B cell (primary cell): Measurements from ENCODE around the gene ETNPPL. TPM values are rescaled to one million over a fixed set of nuclear protein-coding genes. Genes with fewer than 3 reads are reported as not detected.

Experiments used
- ATAC-seq: fragments of 200-7000 bp; cut with Tn5 transposase; one replicate; pipeline ENCODE4 v1.10.0; 2021; ENCODE audit warnings: low read depth, mild to moderate bottlenecking, moderate number of reproducible peaks, moderate library complexity
- CTCF ChIA-PET: fragments of 350-600 bp; sonication (Branson Sonifier 250); formaldehyde crosslinking; loops from one replicate; lab custom pipeline; 2021; ENCODE audit warnings: antibody characterized with exemption, inconsistent platforms; lab: Charles Lee
- POLR2A ChIA-PET: fragments of 350-600 bp; sonication (Branson Sonifier 250); formaldehyde crosslinking; loops from one replicate; lab custom pipeline; 2021; ENCODE audit warnings: antibody characterized with exemption; lab: Charles Lee
- DNase-seq: peaks from one replicate; pipeline ENCODE4 v3.0.0; 2013
- H2AFZ ChIP-seq: 2 replicates; pipeline ENCODE4 v1.6.1; 2012; ENCODE audit warnings: mild to moderate bottlenecking, low read depth, low read length; ENCODE audit not compliant: insufficient read depth, poor library complexity, severe bottlenecking
- H3K27ac ChIP-seq, 2 donors: 1 replicate in 1 of 2; 2 replicates in 1 of 2; pipeline ENCODE4 v1.5.1; 2012 to 2013; ENCODE audit warnings: low read length in 2 of 2, mild to moderate bottlenecking in 2 of 2, moderate library complexity in 1 of 2
- H3K27me3 ChIP-seq, 4 experiments: fragments of 200-600 bp in 1 of 4; sonication (generic) in 1 of 4; replicated peaks in 1 of 4; 1 replicate in 2 of 4; 2 replicates in 2 of 4; pipeline versions ENCODE4 v1.6.1 to v1.7.0; 2013 to 2016; ENCODE audit warnings: low read length in 3 of 4, mild to moderate bottlenecking in 2 of 4, mixed read lengths in 1 of 4, moderate library complexity in 1 of 4; ENCODE audit not compliant: insufficient read depth in 4 of 4, control insufficient read depth in 3 of 4; ENCODE audit errors: control extremely low read depth in 1 of 4
- H3K36me3 ChIP-seq, 2 experiments: replicated peaks in 1 of 2; 1 replicate in 1 of 2; 2 replicates in 1 of 2; pipeline versions ENCODE4 v1.6.1 to v1.7.1; 2013; ENCODE audit warnings: low read length in 1 of 2; ENCODE audit not compliant: insufficient read depth in 2 of 2, control insufficient read depth in 1 of 2; ENCODE audit errors: control extremely low read depth in 1 of 2, extremely low read depth in 1 of 2
- H3K4me1 ChIP-seq, 2 donors: fragments of 200-600 bp in 1 of 2; sonication (generic) in 1 of 2; 1 replicate in 1 of 2; 2 replicates in 1 of 2; pipeline versions ENCODE4 v1.5.1 to v1.6.1; 2013 to 2017; ENCODE audit warnings: low read length in 2 of 2; ENCODE audit not compliant: control insufficient read depth in 2 of 2, insufficient read depth in 2 of 2
- H3K4me2 ChIP-seq: replicated peaks from 2 replicates; pipeline ENCODE3; 2012; ENCODE audit warnings: mild to moderate bottlenecking, low read depth, low read length; ENCODE audit not compliant: poor library complexity, severe bottlenecking
- H3K4me3 ChIP-seq, 5 experiments: fragments of 200-600 bp in 1 of 5; sonication (generic) in 1 of 5; 1 replicate in 3 of 5; 2 replicates in 2 of 5; pipeline versions ENCODE4 v1.5.1 to v1.7.0; 2011 to 2016; ENCODE audit warnings: low read length in 4 of 5, mild to moderate bottlenecking in 4 of 5, low read depth in 2 of 5, control low read depth in 1 of 5, moderate library complexity in 1 of 5; ENCODE audit not compliant: insufficient read depth in 1 of 5; ENCODE audit errors: control extremely low read depth in 1 of 5, extremely low read depth in 1 of 5
- H3K79me2 ChIP-seq: fragments of 200-600 bp; sonication (generic); one replicate; pipeline ENCODE4 v1.6.0; 2016; ENCODE audit warnings: low read length; ENCODE audit not compliant: control insufficient read depth, insufficient read depth
- H3K9ac ChIP-seq: fragments of 200-600 bp; sonication (generic); 2 replicates; pipeline ENCODE4 v1.6.1; 2017; ENCODE audit warnings: mild to moderate bottlenecking, low read length, moderate library complexity
- H3K9me3 ChIP-seq, 3 donors: one replicate each; pipeline versions ENCODE4 v1.6.1 to v1.7.1; 2013; ENCODE audit warnings: low read length in 2 of 3; ENCODE audit not compliant: control insufficient read depth in 2 of 3, insufficient read depth in 1 of 3; ENCODE audit errors: control extremely low read depth in 1 of 3
- H4K20me1 ChIP-seq: 2 replicates; pipeline ENCODE4 v1.6.0; 2012; ENCODE audit warnings: mild to moderate bottlenecking, low read length; ENCODE audit not compliant: insufficient read depth, control insufficient read depth, poor library complexity, severe bottlenecking
- H3K27ac Mint-ChIP-seq: one replicate; pipeline ENCODE4 v1.8.0; 2021; ENCODE audit warnings: mixed read lengths
- H3K27me3 Mint-ChIP-seq: one replicate; pipeline ENCODE4 v1.8.0; 2021; ENCODE audit warnings: mixed read lengths
- H3K4me1 Mint-ChIP-seq: one replicate; pipeline ENCODE4 v1.8.0; 2021; ENCODE audit warnings: mixed read lengths
- H3K4me3 Mint-ChIP-seq: one replicate; pipeline ENCODE4 v1.8.0; 2021; ENCODE audit warnings: mixed read lengths
- H3K9me3 Mint-ChIP-seq: one replicate; pipeline ENCODE4 v1.8.0; 2022; ENCODE audit warnings: mixed read lengths; ENCODE audit not compliant: insufficient read depth
- CTCF ChIP-seq: fragments of 200-600 bp; IDR thresholded peaks from one replicate; pipeline ENCODE4 v1.8.0; 2022; ENCODE audit warnings: antibody characterized with exemption, mild to moderate bottlenecking
- EZH2 ChIP-seq: IDR thresholded peaks from 2 replicates; pipeline ENCODE4 v1.6.1; 2012; ENCODE audit warnings: borderline replicate concordance, low read depth, mild to moderate bottlenecking, moderate library complexity, low read length; ENCODE audit not compliant: insufficient read depth, poor library complexity, severe bottlenecking
- WGBS: methylation state at CpG from one replicate; pipeline ENCODE4 v1.1.5; 2013; ENCODE audit warnings: missing lambda C conversion rate; ENCODE audit not compliant: insufficient coverage; 5-methylcytosine and 5-hydroxymethylcytosine counted together
- intact Hi-C: fragments of 100-400 bp; cut with micrococcal nuclease; formaldehyde crosslinking; loops from one replicate; pipeline ENCODE4 v1.10.0; 2022
- polyA plus RNA-seq: library from polyadenylated mRNA; depleted of rRNA; stranded (reverse); fragments of >200 nt; gene quantifications from 2 replicates; pipeline ENCODE4 v1.2.3, GENCODE V29; 2012
- total RNA-seq, 2 donors: library from RNA; stranded (reverse); fragments of 120-200 nt in 1 of 2; gene quantifications; 1 replicate in 1 of 2; 2 replicates in 1 of 2; pipeline versions ENCODE4 v1.2.3 to v1.2.4, GENCODE V29; 2013 to 2022

ETNPPL gene
- total and polyA plus RNA-seq, 2 donors (not counting 1 experiment from before 2014, with no cell fraction given), result not detected

GRCh38 chr4:108742451-108743420, 20.1 kb downstream of the ETNPPL start:
- ATAC-seq, result no peak
- H3K4me2 ChIP-seq, result no peak overlapping the region
- CTCF ChIA-PET, result no interaction called here

More at GRCh38 chr4:108742451-108743420, 20.1 kb downstream of the ETNPPL start:
- no peak overlapping the region for H2AFZ ChIP-seq
- intact Hi-C loops, result no loop called here
- no peaks in the 10 kb centered on the region for H3K36me3 ChIP-seq
- no peak overlapping the region for H3K4me3 Mint-ChIP-seq
- H3K27me3 Mint-ChIP-seq, result peaks cover 9% of the 10 kb centered on the region
- POLR2A ChIA-PET, result no interaction called here
- H3K27ac Mint-ChIP-seq, result no peak overlapping the region
- no peaks in the 10 kb centered on the region for H3K4me1 ChIP-seq
- TF ChIP-seq CTCF (no peak), EZH2 (no peak)
- H3K9me3 ChIP-seq, result no peaks in the 10 kb centered on the region
- no peaks in the 10 kb centered on the region for H3K4me1 Mint-ChIP-seq
- no peaks in the 10 kb centered on the region for H3K27me3 ChIP-seq
- no peak overlapping the region for H3K27ac ChIP-seq
- DNase-seq, result no peak
- no peaks in the 10 kb centered on the region for H4K20me1 ChIP-seq
- H3K79me2 ChIP-seq, result no peaks in the 10 kb centered on the region
- no peak overlapping the region for H3K4me3 ChIP-seq
- no peaks in the 10 kb centered on the region for H3K9me3 Mint-ChIP-seq
- no peak overlapping the region for H3K9ac ChIP-seq
- WGBS, result 83% methylated on average over 11 of the region's 13 CpGs
